ENCODE data around the gene ZNF624. TPM values are rescaled to one million over a fixed set of nuclear protein-coding genes. Genes with fewer than 3 reads are reported as not detected.

ZNF624 gene
- total RNA-seq, 4 donors from 2014 or later: 3.7 to 7.2 (median 5.5) TPM

DNA sequence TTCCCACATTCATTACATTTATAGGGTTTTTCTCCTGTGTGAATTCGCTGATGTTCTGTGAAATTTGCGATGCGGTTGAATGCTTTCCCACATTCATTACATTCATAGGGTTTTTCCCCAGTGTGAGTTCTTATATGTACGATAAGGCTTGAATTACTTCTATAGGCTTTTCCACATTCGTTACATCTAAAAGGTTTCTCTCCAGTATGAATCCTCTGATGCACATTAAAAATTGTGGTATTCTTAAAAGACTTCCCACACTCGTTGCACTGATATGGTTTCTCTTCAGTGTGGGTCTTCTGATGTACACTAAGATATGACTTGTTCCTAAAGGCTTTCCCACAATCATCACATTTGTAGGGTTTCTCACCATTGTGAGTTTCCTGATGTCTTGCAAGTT is 30.4 kb downstream of the ZNF624 start:
- TF ChIP-seq POLR2A (IDR thresholded peaks at IDR 0.05): no peak
- TF ChIP-seq, protein P1, sequence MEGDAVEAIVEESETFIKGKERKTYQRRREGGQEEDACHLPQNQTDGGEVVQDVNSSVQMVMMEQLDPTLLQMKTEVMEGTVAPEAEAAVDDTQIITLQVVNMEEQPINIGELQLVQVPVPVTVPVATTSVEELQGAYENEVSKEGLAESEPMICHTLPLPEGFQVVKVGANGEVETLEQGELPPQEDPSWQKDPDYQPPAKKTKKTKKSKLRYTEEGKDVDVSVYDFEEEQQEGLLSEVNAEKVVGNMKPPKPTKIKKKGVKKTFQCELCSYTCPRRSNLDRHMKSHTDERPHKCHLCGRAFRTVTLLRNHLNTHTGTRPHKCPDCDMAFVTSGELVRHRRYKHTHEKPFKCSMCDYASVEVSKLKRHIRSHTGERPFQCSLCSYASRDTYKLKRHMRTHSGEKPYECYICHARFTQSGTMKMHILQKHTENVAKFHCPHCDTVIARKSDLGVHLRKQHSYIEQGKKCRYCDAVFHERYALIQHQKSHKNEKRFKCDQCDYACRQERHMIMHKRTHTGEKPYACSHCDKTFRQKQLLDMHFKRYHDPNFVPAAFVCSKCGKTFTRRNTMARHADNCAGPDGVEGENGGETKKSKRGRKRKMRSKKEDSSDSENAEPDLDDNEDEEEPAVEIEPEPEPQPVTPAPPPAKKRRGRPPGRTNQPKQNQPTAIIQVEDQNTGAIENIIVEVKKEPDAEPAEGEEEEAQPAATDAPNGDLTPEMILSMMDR (IDR thresholded peaks at IDR 0.05): no peak
- intact Hi-C loops (cut with DNase I; ENCODE audit: low total_unique reads): no loop called here
- 94 to 96% methylated on average over 6 of the region's 6 CpGs for WGBS, 2 donors
- no peak for DNase-seq (ENCODE audit: low spot score in 2 of 2)
- no peak overlapping the region for H3K4me3 ChIP-seq (ENCODE audit: low read depth, poor library complexity, severe bottlenecking)

DNA sequence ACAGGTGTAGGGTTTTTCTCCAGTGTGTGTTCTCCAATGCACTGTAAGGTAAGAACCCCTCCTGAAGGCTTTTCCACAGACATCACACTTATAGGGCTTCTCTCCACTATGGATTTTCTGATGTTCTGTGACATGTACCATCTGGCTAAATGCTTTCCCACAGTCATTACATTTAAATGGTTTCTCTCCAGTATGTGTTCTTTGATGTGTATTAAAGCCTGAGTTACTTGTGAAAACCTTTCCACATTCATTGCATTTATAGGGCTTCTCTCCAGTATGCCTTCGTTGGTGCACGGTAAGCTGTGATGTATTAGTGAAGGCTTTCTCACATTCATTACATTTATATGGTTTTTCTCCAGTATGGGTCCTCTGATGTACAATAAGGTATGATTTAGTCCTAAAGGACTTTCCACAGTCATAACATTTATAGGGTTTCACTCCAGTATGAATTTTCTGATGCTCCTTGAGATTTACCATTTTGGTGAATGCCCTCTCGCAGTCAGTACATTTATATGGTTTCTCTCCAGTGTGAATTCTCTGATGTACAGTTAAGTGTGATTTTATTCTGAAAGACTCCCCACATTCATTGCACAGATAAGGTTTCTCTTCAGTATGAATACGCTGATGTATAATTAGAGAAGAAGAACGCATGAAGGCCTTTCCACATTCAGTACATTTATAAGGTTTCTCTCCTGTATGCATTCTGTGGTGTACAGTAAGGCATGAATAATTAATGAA is 30.9 kb downstream of the ZNF624 start:
- TF ChIP-seq, protein P1 (IDR thresholded peaks at IDR 0.05): no peak
- TF ChIP-seq POLR2A (IDR thresholded peaks at IDR 0.05): no peak
- DNase-seq (ENCODE audit: low spot score in 2 of 2): no peak
- 96 to 98% methylated on average over 5 of the region's 5 CpGs for WGBS, 2 donors
- H3K4me3 ChIP-seq (ENCODE audit: low read depth, poor library complexity, severe bottlenecking): no peak overlapping the region
- intact Hi-C loops (cut with DNase I; ENCODE audit: low total_unique reads): no loop called here

DNA sequence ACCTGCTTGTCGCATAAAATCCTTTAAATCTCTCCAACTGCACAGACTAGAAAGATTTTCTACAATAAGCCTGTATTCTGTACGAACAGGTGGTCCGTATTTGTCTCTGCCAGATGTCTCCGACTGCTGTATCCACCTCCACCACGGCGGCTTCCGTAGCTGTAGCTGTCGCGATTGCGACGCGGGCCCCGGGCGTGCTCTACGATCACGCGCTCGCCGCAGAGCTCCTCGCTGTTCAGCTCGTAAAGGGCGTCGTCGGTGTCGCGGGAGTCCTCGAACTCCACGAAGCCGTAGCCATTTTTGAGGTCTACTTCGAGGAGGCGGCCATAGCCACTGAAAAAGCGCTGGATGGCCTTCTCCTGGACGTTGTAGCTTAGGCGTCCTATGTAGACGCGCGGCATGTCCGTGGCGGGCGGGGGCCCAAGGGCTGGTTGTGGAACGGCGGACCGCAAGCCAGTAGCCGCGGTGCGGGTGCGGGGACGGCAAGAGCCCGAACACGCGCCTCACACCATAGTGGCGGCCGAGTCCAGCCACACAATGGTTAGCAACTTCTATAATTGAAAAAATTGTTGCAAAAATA is 36.1 kb downstream of the ZNF624 start:
- TF ChIP-seq, protein P1 (IDR thresholded peaks at IDR 0.05): no peak
- TF ChIP-seq POLR2A (IDR thresholded peaks at IDR 0.05): no peak
- H3K4me3 ChIP-seq (ENCODE audit: low read depth, poor library complexity, severe bottlenecking): no peak overlapping the region
- intact Hi-C loops (cut with DNase I; ENCODE audit: low total_unique reads): no loop called here
- DNase-seq (ENCODE audit: low spot score in 2 of 2): no peak
- WGBS, 2 donors: 93 to 94% methylated on average over 53 of the region's 53 CpGs

DNA sequence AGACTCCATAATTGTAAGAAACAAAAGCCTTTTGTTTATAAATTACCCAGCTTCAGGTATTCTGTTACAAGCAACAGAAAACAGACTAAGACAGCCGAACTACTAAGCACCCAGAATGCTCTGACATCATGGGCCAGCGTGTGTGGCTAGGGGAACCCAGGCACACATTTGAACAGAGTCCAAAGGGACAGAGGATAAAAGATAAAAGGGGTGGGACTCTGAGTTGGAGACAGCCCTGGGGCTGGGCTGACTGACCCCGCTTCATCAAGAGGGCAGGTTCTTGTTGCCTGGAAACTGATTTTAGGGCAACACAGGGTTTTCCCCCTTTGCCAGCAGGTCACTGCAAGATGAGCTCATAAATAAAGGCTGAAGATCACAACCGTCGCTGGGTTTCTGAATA is 54.1 kb downstream of the ZNF624 start:
- H3K4me3 ChIP-seq (ENCODE audit: low read depth, poor library complexity, severe bottlenecking): no peak overlapping the region
- no peak for DNase-seq (ENCODE audit: low spot score in 2 of 2)
- intact Hi-C loops (cut with DNase I; ENCODE audit: low total_unique reads): no loop called here
- TF ChIP-seq, protein P1 (IDR thresholded peaks at IDR 0.05): no peak
- TF ChIP-seq POLR2A (IDR thresholded peaks at IDR 0.05): no peak
- 69 to 77% methylated on average over 5 of the region's 5 CpGs for WGBS, 2 donors

DNA sequence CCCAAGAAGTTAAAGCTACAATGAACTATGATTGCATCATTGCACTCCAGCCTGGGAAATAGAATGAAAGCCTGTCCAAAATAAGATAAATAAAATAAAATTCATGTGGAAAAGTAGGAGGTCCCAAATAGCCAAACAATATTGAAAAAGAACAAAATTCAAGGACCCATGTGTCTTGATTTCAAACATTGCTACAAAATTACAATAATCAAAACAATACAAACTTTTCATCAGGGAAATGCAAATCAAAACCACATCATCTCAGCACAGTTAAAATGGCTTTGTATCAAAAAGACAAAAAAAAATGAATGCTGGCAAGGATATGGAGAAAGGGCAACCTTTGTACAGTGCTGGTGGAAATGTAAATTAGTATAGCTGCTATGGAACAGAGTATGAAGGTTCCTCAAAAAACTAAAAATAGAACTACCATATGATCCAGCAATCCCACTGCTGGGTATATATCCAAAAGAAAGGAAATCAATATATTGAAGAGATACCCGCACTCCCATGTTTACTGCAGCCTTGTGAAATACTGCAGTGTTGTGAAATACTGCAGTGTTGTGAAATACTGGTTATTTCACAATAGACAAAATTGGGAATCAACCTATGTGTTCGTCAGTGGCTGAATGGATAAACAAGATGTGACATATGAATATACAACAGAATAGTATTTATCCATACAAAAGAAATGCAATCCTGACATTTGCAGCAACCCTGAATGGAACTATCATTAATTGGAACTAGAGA is 60.1 kb downstream of the ZNF624 start:
- peak in 1 of 2 donors; percentile 21 for DNase-seq (ENCODE audit: low spot score in 2 of 2)
- intact Hi-C loops (cut with DNase I; ENCODE audit: low total_unique reads): no loop called here
- TF ChIP-seq POLR2A (IDR thresholded peaks at IDR 0.05): no peak
- TF ChIP-seq, protein P1 (IDR thresholded peaks at IDR 0.05): no peak
- 18 to 28% methylated on average over 2 of the region's 2 CpGs for WGBS, 2 donors
- H3K4me3 ChIP-seq (ENCODE audit: low read depth, poor library complexity, severe bottlenecking): no peak overlapping the region
